HCT116 (cell line): Measurements from ENCODE around the gene DIS3L. TPM values are rescaled to one million over a fixed set of nuclear protein-coding genes. Genes with fewer than 3 reads are reported as not detected.

ENCODE experiments used
- ATAC-seq: fragments of 200-7000 bp; cut with Tn5 transposase; 2 replicates; pipeline ENCODE4 v1.9.1; 2020; ENCODE audit warnings: mild to moderate bottlenecking, moderate library complexity
- BruUV-seq: library from RNA; stranded (reverse); fragments of 400-500 nt; replicated peaks from 2 replicates; lab custom pipeline; 2021; lab: Mats Ljungman, UMichigan
- CTCF ChIA-PET: fragments of 300-600 bp; sonication (Branson Sonifier 250); formaldehyde crosslinking; loops from one replicate; lab custom pipeline; 2021; ENCODE audit warnings: antibody characterized with exemption; lab: Charles Lee
- POLR2A ChIA-PET: fragments of 300-600, 350-600 bp; sonication (Branson Sonifier 250); formaldehyde crosslinking; loops from one replicate; lab custom pipeline; 2021; ENCODE audit warnings: antibody characterized with exemption; lab: Charles Lee
- RAD21 ChIA-PET, 2 experiments: fragments of 300-600 bp; sonication (Branson Sonifier 250); formaldehyde crosslinking; loops; one replicate each; lab custom pipeline; 2023; ENCODE audit warnings: low total read pairs in 2 of 2; ENCODE audit not compliant: uncharacterized antibody in 2 of 2, unreplicated experiment in 2 of 2, low non-redundant PET in 1 of 2; lab: Charles Lee
- DNase-seq: peaks from one replicate; pipeline ENCODE4 v3.0.0-alpha.2; 2010; ENCODE audit warnings: low read depth, low spot score
- H2AFZ ChIP-seq: fragments of 200-600 bp; shearing (Covaris generic), sonication (generic); 2 replicates; pipeline ENCODE4 v1.6.1; 2017; ENCODE audit warnings: low read depth, mixed run types, mixed read lengths, antibody characterized with exemption, low read length; ENCODE audit not compliant: poor library complexity, severe bottlenecking
- H3K27ac ChIP-seq: 2 replicates; pipeline ENCODE4 v1.5.1; 2012; ENCODE audit warnings: low read depth, low read length
- H3K27me3 ChIP-seq: fragments of 200-600 bp; sonication (generic); 2 replicates; pipeline ENCODE4 v1.6.1; 2016; ENCODE audit warnings: mixed run types, low read length, mixed read lengths; ENCODE audit not compliant: insufficient read depth
- H3K36me3 ChIP-seq, 2 experiments: fragments of 200-500 bp in 1 of 2; fragments of 200-600 bp in 1 of 2; sonication (Bioruptor generic) in 1 of 2; sonication (generic) in 1 of 2; 2 replicates each; pipeline versions ENCODE4 v1.5.1 to v1.6.1; 2014 to 2016; ENCODE audit warnings: low read length in 2 of 2, inconsistent platforms in 1 of 2, mixed read lengths in 1 of 2, mixed run types in 1 of 2; ENCODE audit not compliant: insufficient read depth in 2 of 2, control insufficient read depth in 1 of 2
- H3K4me1 ChIP-seq, 2 experiments: fragments of 200-600 bp in 1 of 2; sonication (generic) in 1 of 2; 2 replicates each; pipeline versions ENCODE4 v1.5.1 to v1.6.1; 2012 to 2017; ENCODE audit warnings: low read length in 2 of 2, inconsistent platforms in 1 of 2, mild to moderate bottlenecking in 1 of 2, mixed read lengths in 1 of 2, mixed run types in 1 of 2, moderate library complexity in 1 of 2; ENCODE audit not compliant: insufficient read depth in 2 of 2, control insufficient read depth in 1 of 2
- H3K4me2 ChIP-seq: fragments of 200-600 bp; sonication (generic); 2 replicates; pipeline ENCODE4 v1.6.1; 2017; ENCODE audit warnings: mixed run types, low read length, mixed read lengths
- H3K4me3 ChIP-seq, 2 experiments: fragments of 200-600 bp in 1 of 2; sonication (generic) in 1 of 2; replicated peaks in 1 of 2; 2 replicates each; pipeline ENCODE4 v1.5.1; 2011 to 2016; ENCODE audit warnings: low read length in 2 of 2, control low read depth in 1 of 2, low read depth in 1 of 2, mild to moderate bottlenecking in 1 of 2, mixed read lengths in 1 of 2, mixed run types in 1 of 2
- H3K79me2 ChIP-seq: fragments of 200-600 bp; sonication (generic); 2 replicates; pipeline ENCODE4 v1.6.1; 2017; ENCODE audit warnings: mild to moderate bottlenecking, mixed run types, low read length, moderate library complexity, mixed read lengths; ENCODE audit not compliant: insufficient read depth
- H3K9ac ChIP-seq: fragments of 200-600 bp; sonication (generic); 2 replicates; pipeline ENCODE4 v1.6.1; 2016; ENCODE audit warnings: low read length, mixed read lengths
- H3K9me2 ChIP-seq: fragments of 200-600 bp; sonication (generic), shearing (Covaris generic); 2 replicates; pipeline ENCODE4 v1.6.1; 2017; ENCODE audit warnings: mixed run types, mild to moderate bottlenecking, moderate library complexity; ENCODE audit not compliant: insufficient read depth
- H3K9me3 ChIP-seq, 2 experiments: fragments of 200-500 bp in 1 of 2; fragments of 200-600 bp in 1 of 2; sonication (Bioruptor generic) in 1 of 2; sonication (generic) in 1 of 2; 2 replicates each; pipeline ENCODE4 v1.6.1; 2014 to 2017; ENCODE audit warnings: low read length in 2 of 2, mixed read lengths in 2 of 2, inconsistent platforms in 1 of 2, low read depth in 1 of 2, mild to moderate bottlenecking in 1 of 2, mixed run types in 1 of 2, moderate library complexity in 1 of 2; ENCODE audit not compliant: control insufficient read depth in 1 of 2, insufficient read depth in 1 of 2
- H4K20me1 ChIP-seq: fragments of 200-600 bp; sonication (generic), shearing (Covaris generic); 2 replicates; pipeline ENCODE4 v1.6.1; 2017; ENCODE audit warnings: mixed run types, mild to moderate bottlenecking, moderate library complexity; ENCODE audit not compliant: insufficient read depth
- ATF3 ChIP-seq: IDR thresholded peaks from 2 replicates; pipeline ENCODE4 v1.6.1; 2012
- CBX3 ChIP-seq: IDR thresholded peaks from 2 replicates; pipeline ENCODE4 v1.6.1; 2012; ENCODE audit warnings: low read depth
- CEBPB ChIP-seq: IDR thresholded peaks from 2 replicates; pipeline ENCODE4 v1.6.1; 2012; ENCODE audit warnings: low read depth
- EGR1 ChIP-seq: IDR thresholded peaks from 2 replicates; pipeline ENCODE4 v1.6.1; 2012; ENCODE audit warnings: low read depth
- ELF1 ChIP-seq: IDR thresholded peaks from 2 replicates; pipeline ENCODE4 v1.6.1; 2012; ENCODE audit warnings: low read depth, borderline replicate concordance
- JUND ChIP-seq: IDR thresholded peaks from 2 replicates; pipeline ENCODE4 v1.6.1; 2012
- MAX ChIP-seq: IDR thresholded peaks from 2 replicates; pipeline ENCODE4 v1.6.1; 2012
- POLR2AphosphoS5 ChIP-seq: IDR thresholded peaks from 2 replicates; pipeline ENCODE4 v1.6.1; 2011; ENCODE audit warnings: mild to moderate bottlenecking, low read depth, low read length, moderate library complexity
- REST ChIP-seq: IDR thresholded peaks from 2 replicates; pipeline ENCODE4 v1.6.1; 2012; ENCODE audit warnings: low read depth
- SP1 ChIP-seq: IDR thresholded peaks from 2 replicates; pipeline ENCODE4 v1.6.1; 2012; ENCODE audit warnings: low read depth
- SRF ChIP-seq: IDR thresholded peaks from 2 replicates; pipeline ENCODE4 v1.6.1; 2012; ENCODE audit warnings: low read depth
- TCF7L2 ChIP-seq: IDR thresholded peaks from 2 replicates; pipeline ENCODE4 v1.7.0; 2011; ENCODE audit warnings: borderline replicate concordance, inconsistent platforms; ENCODE audit not compliant: insufficient read depth, insufficient read length; ENCODE audit errors: extremely low read depth
- YY1 ChIP-seq: IDR thresholded peaks from 2 replicates; pipeline ENCODE4 v1.6.1; 2011; ENCODE audit warnings: low read length, low read depth, moderate library complexity, mild to moderate bottlenecking; ENCODE audit not compliant: insufficient replicate concordance; ENCODE audit errors: extremely low read depth
- ZBTB33 ChIP-seq: IDR thresholded peaks from 2 replicates; pipeline ENCODE4 v1.6.1; 2011; ENCODE audit warnings: mild to moderate bottlenecking, low read length, moderate library complexity; ENCODE audit not compliant: insufficient replicate concordance; ENCODE audit errors: extremely low read depth
- intact Hi-C: fragments of 100-400 bp; cut with micrococcal nuclease; formaldehyde crosslinking; loops from 2 replicates; pipeline ENCODE4 v1.10.0; 2022
- total RNA-seq: library from RNA; stranded (reverse); gene quantifications from one replicate; pipeline ENCODE4 v1.2.1, GENCODE V29; 2021; ENCODE audit not compliant: unreplicated experiment

DIS3L gene
- total RNA-seq, 1 experiment from 2014 or later, result 32.2 TPM

GRCh38 chr15:66326051-66326450 lies 32.7 kb downstream of the DIS3L start:
- no TSS peak for BruUV-seq
- Histone ChIP-seq H3K9me3 (no peaks in the 10 kb centered on the region), H3K27ac (no peak overlapping the region), H3K4me1 (no peaks in the 10 kb centered on the region), H3K27me3 (no peaks in the 10 kb centered on the region), H4K20me1 (no peaks in the 10 kb centered on the region), H3K9ac (no peak overlapping the region), H3K4me2 (no peak overlapping the region), H2AFZ (no peak overlapping the region), H3K36me3 (peaks cover 27 to 57% of the 10 kb centered on the region in 2 experiments)
- no peak for DNase-seq
- ChIA-PET CTCF (no interaction called here), POLR2A (no interaction called here)
- intact Hi-C loops, result no loop called here
- no peak for TF ChIP-seq SP1
- TF ChIP-seq ZBTB33, result no peak
- no peak for TF ChIP-seq POLR2AphosphoS5
- no peak for TF ChIP-seq ELF1
- TF ChIP-seq, all 23 proteins: peak for 0
- Histone ChIP-seq H3K4me3 (no peak overlapping the region), H3K9me2 (no peaks in the 10 kb centered on the region), H3K79me2 (no peaks in the 10 kb centered on the region)
- RAD21 ChIA-PET, result no interaction called here
- no peak for ATAC-seq

GRCh38 chr15:66327736-66328135 lies 34.4 kb downstream of the DIS3L start:
- no peak overlapping the region for H2AFZ ChIP-seq
- H3K4me2 ChIP-seq, result no peak overlapping the region
- peaks cover 22 to 52% of the 10 kb centered on the region in 2 experiments for H3K36me3 ChIP-seq
- H3K9me3 ChIP-seq, result no peaks in the 10 kb centered on the region
- intact Hi-C loops, result no loop called here
- H3K4me3 ChIP-seq, result no peak overlapping the region
- CTCF ChIA-PET, result no interaction called here
- no peak overlapping the region for H3K27ac ChIP-seq
- no TSS peak for BruUV-seq
- no peak overlapping the region for H3K9ac ChIP-seq
- no peaks in the 10 kb centered on the region for H3K4me1 ChIP-seq
- DNase-seq (no peak), ATAC-seq (no peak)
- no peaks in the 10 kb centered on the region for H3K27me3 ChIP-seq
- no peaks in the 10 kb centered on the region for H3K9me2 ChIP-seq
- RAD21 ChIA-PET, result no interaction called here
- no peaks in the 10 kb centered on the region for H4K20me1 ChIP-seq
- peaks cover 4% of the 10 kb centered on the region; the same call in 1 of the 2 replicates for H3K79me2 ChIP-seq
- POLR2A ChIA-PET, result no interaction called here
- TF ChIP-seq MAX (no peak), TCF7L2 (no peak), CEBPB (no peak), YY1 (no peak), REST (no peak), JUND (no peak), SRF (no peak), EGR1 (no peak), CBX3 (no peak), SP1 (no peak), ATF3 (no peak)
